Erythroblast (primary cell): ENCODE measurements around the gene BIVM.

Experiments
- GATA1 ChIP-seq: IDR thresholded peaks from 2 replicates; pipeline ENCODE4 v1.6.1; 2011; ENCODE audit warnings: low read depth, mild to moderate bottlenecking, control low read depth, low read length, moderate library complexity
- POLR2A ChIP-seq: IDR thresholded peaks from 2 replicates; pipeline ENCODE4 v1.6.1; 2011; ENCODE audit warnings: mild to moderate bottlenecking, low read length

GRCh38 chr13:102758842-102759241 is 40.1 kb upstream of the BIVM start:
- TF ChIP-seq POLR2A (no peak), GATA1 (no peak)
